HG03354 (cell line): ENCODE results near the gene MFAP5.
"Not testable (repeated sequence)": the region's sequence is repeated elsewhere in the genome, so short reads cannot be mapped to it uniquely, and the experiment has no call there.

Experiments used
- ATAC-seq: cut with Tn5 transposase; IDR thresholded peaks from one replicate; pipeline ENCODE4 v1.9.1; 2021; ENCODE audit warnings: mild to moderate bottlenecking; ENCODE audit not compliant: unreplicated experiment, poor library complexity, severe bottlenecking

Gene MFAP5

GRCh38 chr12:8636007-8636346 is 26.6 kb downstream of the MFAP5 start:
- not testable (repeated sequence) for ATAC-seq

DNA sequence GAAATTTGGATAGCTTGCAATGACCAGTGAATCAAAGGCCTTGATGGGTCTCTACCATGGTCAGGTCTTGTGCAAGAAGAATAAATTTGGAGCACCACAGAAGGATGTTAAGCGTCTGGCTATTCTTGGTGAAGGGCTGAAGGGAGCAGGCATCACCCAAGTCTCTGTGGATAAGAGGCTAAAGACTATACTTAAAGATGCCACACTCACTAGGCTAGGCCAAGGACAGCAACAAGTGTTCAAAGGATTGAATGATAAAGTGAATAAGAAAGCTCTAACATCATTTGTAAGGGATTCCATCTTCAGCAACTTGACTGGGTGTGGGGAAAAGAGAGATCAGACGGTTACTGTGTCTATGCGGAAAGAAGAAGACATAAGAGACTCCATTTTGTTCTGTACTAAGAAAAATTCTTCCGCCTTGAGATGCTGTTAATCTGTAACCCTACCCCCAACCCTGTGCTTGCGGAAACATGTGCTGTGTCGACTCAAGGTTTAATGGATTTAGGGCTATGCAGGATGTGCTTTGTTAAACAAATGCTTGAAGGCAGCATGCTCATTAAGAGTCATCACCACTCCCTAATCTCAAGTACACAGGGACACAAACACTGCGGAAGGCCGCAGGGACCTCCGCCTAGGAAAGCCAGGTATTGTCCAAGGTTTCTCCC is 27.2 kb downstream of the MFAP5 start:
- ATAC-seq, result not testable (repeated sequence)

GRCh38 chr12:8630131-8630530 is 32.5 kb downstream of the MFAP5 start:
- ATAC-seq, result peak; percentile 5

GRCh38 chr12:8629486-8630033 is 33.1 kb downstream of the MFAP5 start:
- ATAC-seq, result peak; percentile 94

DNA sequence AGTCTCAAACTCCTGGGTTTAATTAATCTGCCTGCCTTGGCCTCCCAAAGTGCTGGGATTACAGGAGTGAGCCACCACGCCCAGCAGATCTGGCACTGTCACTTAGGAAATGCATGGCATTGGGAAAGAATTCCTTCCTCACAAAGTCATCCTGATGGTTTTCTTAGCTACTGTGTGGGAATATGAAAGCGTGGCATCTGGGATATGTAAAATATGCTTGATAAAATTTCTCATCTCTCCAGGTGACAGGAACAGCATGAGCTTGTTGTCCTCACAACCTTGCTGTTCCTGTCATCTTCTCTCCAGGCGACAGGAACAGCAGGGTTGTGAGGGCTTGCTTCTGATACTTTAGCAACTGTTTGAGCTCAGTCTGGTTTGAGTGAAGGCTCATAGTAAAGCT is 33.9 kb downstream of the MFAP5 start:
- ATAC-seq, result no peak

DNA sequence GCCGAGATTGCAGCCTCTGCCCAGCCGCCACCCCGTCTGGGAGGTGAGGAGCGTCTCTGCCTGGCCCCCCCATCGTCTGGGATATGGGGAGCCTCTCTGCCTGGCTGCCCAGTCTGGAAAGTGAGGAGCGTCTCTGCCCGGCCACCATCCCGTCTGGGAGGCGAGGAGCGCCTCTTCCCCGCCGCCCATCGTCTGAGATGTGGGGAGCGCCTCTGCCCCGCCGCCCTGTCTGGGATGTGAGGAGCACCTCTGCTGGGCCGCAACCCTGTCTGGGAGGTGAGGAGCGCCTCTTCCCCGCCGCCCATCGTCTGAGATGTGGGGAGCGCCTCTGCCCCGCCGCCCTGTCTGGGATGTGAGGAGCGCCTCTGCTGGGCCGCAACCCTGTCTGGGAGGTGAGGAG is 37.9 kb downstream of the MFAP5 start:
- not testable (repeated sequence) for ATAC-seq

DNA sequence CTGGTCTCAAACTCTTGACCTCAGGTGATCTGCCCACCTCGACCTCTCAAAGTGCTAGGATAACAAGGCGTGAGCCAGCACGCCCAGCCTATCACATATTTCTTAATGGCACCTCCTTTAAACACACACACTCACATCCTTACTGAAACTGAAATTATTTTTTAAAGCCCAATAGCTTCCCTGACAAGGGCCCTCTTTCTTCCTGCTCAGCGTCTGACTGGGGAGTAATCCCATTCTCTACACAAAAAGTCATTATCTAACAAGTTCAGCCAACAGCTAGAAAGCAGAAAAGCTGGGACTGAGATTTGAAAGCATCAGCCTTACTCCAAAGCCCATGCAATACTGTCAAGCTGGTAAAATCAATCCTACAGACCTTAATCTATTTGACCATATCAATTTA is 40.0 kb downstream of the MFAP5 start:
- ATAC-seq, result no peak

DNA sequence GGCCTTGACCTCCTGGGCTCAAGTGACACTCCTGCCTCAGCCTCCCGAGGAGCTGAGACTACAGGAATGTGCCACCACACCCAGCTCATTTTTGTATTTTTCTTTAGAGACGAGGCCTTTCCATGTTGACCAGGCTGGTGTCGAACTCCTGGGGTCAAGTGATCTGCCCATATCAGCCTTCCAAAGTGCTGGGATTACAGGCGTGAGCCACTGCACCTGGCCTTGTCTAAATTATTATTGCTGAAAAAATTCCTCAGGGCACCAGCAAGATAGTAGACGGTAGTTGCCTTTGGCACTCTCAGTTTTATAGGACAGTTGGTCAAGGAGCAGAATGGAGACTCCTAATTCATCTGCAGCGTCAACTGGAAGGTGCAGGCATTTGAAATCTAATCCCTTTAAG is 47.4 kb downstream of the MFAP5 start:
- ATAC-seq, result no peak

DNA sequence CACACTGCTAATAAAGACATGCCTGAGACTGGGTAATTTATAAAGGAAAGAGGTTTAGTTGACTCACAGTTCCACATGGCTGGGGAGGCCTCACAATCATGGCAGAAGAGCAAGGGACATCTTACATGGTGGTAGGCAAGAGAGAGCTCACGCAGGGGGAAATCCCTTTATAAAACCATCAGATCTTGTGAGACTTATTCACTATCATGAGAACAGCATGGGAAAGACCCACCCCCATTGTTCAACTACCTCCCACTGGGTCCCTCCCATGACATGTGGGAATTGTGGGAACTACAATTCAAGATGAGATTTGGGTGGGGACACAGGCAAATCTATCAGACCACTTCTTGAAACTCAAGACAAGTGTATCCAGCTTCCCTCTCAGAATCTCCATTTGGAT is 48.7 kb downstream of the MFAP5 start:
- not testable (repeated sequence) for ATAC-seq

DNA sequence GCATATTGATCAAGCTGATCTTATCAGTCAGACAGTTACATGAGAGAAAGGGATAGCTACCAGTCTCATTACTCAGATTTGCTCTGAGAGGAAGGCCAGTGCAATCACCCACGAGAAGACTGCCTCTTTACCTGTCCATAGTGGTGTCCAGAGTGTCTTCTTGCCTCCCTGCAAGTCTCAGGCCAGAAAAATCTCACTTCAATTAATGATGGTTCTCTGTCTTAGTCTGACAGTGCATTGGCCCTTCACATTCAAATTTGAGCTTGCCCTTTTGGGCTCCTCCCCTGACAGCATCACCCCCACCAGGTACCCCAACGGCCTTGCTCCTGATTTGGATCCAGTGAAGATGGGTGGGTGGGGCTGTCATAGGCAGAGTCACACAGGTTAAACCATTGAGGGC is 50.0 kb downstream of the MFAP5 start, which contains the start of gene AICDA:
Gene AICDA, minus strand, starts transcription at position 231 of the 400 bp plus-strand sequence. Its CDS starts 92 bp downstream, at position 139.
- peak; percentile 41 for ATAC-seq

GRCh38 chr12:8609061-8609570 is 53.5 kb downstream of the MFAP5 start:
- no peak for ATAC-seq

DNA sequence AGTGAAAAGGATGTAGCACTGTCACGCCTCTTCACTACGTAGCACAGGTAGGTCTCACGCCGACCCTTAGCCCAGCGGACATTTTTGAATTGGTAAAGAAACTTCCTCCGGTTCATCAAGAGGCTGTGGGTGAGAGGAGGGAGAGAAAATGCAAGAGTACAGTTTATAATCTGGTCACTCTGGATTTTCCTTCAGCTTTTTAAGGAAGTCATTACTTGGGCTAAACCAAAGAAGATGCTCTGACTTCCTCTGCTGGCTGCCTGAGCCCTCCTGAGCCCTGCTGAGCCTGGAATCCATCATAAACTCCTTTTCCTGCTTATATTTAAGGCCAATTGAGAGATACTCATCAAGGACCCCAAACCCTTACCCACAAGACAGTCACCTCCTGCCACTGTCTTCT is 55.7 kb downstream of the MFAP5 start:
- ATAC-seq, result no peak

- no peak for ATAC-seq
Measured at GRCh38 chr12:8605057-8605456, 57.6 kb downstream of the MFAP5 start.

- ATAC-seq, result no peak
Measured at GRCh38 chr12:8603856-8604255, 58.8 kb downstream of the MFAP5 start.

DNA sequence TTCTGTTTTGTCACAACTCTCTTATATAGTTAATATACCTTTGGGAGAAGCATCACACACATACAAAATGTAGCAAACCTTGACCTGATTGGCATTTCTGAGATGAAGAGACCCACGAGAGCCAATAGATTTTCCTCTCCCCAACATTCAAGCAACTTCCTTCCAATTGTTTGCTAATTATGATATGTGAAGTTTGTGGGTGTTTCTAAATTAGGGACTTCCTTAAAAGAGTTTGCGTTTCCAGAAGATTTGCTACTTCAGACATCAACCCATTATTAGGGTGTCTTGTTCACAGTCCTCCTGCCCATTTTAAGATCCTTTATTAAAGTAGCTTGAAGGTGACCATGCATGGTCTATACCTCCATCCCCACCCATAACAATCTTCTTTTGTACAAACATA is 59.3 kb downstream of the MFAP5 start:
- no peak for ATAC-seq

- ATAC-seq, result no peak
Measured at GRCh38 chr12:8596561-8596960, 66.1 kb downstream of the MFAP5 start.
